ENCODE results near the gene XIRP2. TPM values are rescaled to one million over a fixed set of nuclear protein-coding genes. Genes with fewer than 3 reads are reported as not detected.

The XIRP2 gene
- total RNA-seq, 2 donors from 2014 or later = 0.06 to 3.1 TPM

- no peaks in the 10 kb centered on the region for H3K9me3 ChIP-seq
- H3K27ac ChIP-seq = no peak overlapping the region
- H3K27me3 ChIP-seq (replicated peaks; ENCODE audit: insufficient read depth) = no peaks in the 10 kb centered on the region
- DNase-seq (ENCODE audit: low spot score) = no peak
- no peaks in the 10 kb centered on the region for H3K4me1 ChIP-seq (replicated peaks)
- intact Hi-C loops (cut with DNase I) = no loop called here
- no peak for TF ChIP-seq POLR2AphosphoS5 (IDR thresholded peaks at IDR 0.05)
- TF ChIP-seq, protein P1, sequence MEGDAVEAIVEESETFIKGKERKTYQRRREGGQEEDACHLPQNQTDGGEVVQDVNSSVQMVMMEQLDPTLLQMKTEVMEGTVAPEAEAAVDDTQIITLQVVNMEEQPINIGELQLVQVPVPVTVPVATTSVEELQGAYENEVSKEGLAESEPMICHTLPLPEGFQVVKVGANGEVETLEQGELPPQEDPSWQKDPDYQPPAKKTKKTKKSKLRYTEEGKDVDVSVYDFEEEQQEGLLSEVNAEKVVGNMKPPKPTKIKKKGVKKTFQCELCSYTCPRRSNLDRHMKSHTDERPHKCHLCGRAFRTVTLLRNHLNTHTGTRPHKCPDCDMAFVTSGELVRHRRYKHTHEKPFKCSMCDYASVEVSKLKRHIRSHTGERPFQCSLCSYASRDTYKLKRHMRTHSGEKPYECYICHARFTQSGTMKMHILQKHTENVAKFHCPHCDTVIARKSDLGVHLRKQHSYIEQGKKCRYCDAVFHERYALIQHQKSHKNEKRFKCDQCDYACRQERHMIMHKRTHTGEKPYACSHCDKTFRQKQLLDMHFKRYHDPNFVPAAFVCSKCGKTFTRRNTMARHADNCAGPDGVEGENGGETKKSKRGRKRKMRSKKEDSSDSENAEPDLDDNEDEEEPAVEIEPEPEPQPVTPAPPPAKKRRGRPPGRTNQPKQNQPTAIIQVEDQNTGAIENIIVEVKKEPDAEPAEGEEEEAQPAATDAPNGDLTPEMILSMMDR (IDR thresholded peaks at IDR 0.05) = no peak
- no peak for TF ChIP-seq POLR2A (IDR thresholded peaks at IDR 0.05)
- no peak overlapping the region for H3K4me3 ChIP-seq
- H3K36me3 ChIP-seq = no peaks in the 10 kb centered on the region
Observed at GRCh38 chr2:167005096-167005495, 116.8 kb downstream of the XIRP2 start.

- Histone ChIP-seq H3K9me3 (no peaks in the 10 kb centered on the region), H3K27me3 (replicated peaks; ENCODE audit: insufficient read depth) (no peaks in the 10 kb centered on the region), H3K4me1 (replicated peaks) (no peaks in the 10 kb centered on the region), H3K36me3 (no peaks in the 10 kb centered on the region), H3K4me3 (no peak overlapping the region), H3K27ac (no peak overlapping the region)
- no peak for DNase-seq (ENCODE audit: low spot score)
- intact Hi-C loops (cut with DNase I) = no loop called here
- no peak for TF ChIP-seq POLR2A (IDR thresholded peaks at IDR 0.05)
- TF ChIP-seq, protein P1 (IDR thresholded peaks at IDR 0.05) = no peak
- TF ChIP-seq POLR2AphosphoS5 (IDR thresholded peaks at IDR 0.05) = no peak
- WGBS = 74% methylated on average over 1 of the region's 1 CpG
Observed at GRCh38 chr2:167013227-167013626, 124.9 kb downstream of the XIRP2 start.

DNA sequence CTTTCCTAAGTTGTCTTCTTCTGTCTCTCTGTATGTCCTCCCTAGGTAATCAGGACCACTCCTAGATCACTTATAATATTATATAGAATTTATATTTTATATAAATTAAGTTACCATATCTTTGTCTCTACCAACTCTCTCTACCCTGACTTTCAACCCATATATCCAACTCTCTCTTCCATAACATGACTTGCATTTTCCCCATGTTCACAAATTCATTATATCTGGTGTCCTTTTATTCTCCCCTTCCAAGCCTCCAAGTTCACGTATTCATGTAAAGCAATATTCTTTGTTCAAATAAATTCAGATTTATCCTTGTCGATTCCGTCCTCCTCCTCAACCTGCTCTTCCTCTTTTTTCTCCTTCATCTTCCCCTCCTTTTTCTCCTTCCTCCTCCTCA is 127.5 kb downstream of the XIRP2 start:
- no peaks in the 10 kb centered on the region for H3K27me3 ChIP-seq (replicated peaks; ENCODE audit: insufficient read depth)
- H3K4me3 ChIP-seq = no peak overlapping the region
- intact Hi-C loops (cut with DNase I) = no loop called here
- no peak overlapping the region for H3K27ac ChIP-seq
- no peaks in the 10 kb centered on the region for H3K36me3 ChIP-seq
- TF ChIP-seq, protein P1 (IDR thresholded peaks at IDR 0.05) = no peak
- TF ChIP-seq POLR2AphosphoS5 (IDR thresholded peaks at IDR 0.05) (no peak), POLR2A (IDR thresholded peaks at IDR 0.05) (no peak)
- no peaks in the 10 kb centered on the region for H3K4me1 ChIP-seq (replicated peaks)
- DNase-seq (ENCODE audit: low spot score) = no peak
- H3K9me3 ChIP-seq = no peaks in the 10 kb centered on the region
- whole genome bisulfite sequencing = 93% methylated on average over 3 of the region's 3 CpGs

GRCh38 chr2:167017021-167017420 is 128.7 kb downstream of the XIRP2 start:
- no peaks in the 10 kb centered on the region for H3K4me1 ChIP-seq (replicated peaks)
- DNase-seq (ENCODE audit: low spot score) = no peak
- no peak overlapping the region for H3K27ac ChIP-seq
- H3K27me3 ChIP-seq (replicated peaks; ENCODE audit: insufficient read depth) = no peaks in the 10 kb centered on the region
- no peaks in the 10 kb centered on the region for H3K36me3 ChIP-seq
- H3K9me3 ChIP-seq = no peaks in the 10 kb centered on the region
- WGBS = 90% methylated on average over 1 of the region's 1 CpG
- TF ChIP-seq, protein P1 (IDR thresholded peaks at IDR 0.05) = no peak
- TF ChIP-seq POLR2A (IDR thresholded peaks at IDR 0.05) (no peak), POLR2AphosphoS5 (IDR thresholded peaks at IDR 0.05) (no peak)
- H3K4me3 ChIP-seq = no peak overlapping the region
- intact Hi-C loops (cut with DNase I) = no loop called here

DNA sequence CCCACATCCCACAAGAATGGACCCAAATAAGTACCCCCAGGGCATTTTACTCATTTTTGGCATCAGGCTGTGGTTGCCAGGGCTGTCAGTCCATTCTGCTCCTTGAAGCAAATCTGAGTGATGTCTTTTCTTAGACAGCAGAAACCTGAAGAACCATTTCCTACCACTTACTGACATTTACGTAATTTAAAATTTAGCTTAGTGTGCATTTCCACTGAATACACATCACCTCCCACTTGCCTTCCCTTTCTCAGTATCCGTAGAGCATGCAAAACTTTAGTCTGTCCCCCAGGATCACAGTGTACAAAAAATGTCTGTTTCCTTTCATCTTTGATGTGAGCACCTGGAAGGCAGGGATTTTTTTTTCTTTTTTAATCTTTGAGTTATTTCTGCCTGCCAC is 130.3 kb downstream of the XIRP2 start:
- DNase-seq (ENCODE audit: low spot score) = no peak
- Histone ChIP-seq H3K9me3 (no peaks in the 10 kb centered on the region), H3K4me1 (replicated peaks) (no peaks in the 10 kb centered on the region), H3K27ac (no peak overlapping the region), H3K27me3 (replicated peaks; ENCODE audit: insufficient read depth) (no peaks in the 10 kb centered on the region), H3K4me3 (no peak overlapping the region), H3K36me3 (no peaks in the 10 kb centered on the region)
- intact Hi-C loops (cut with DNase I) = no loop called here
- WGBS = 76% methylated on average over 2 of the region's 2 CpGs
- TF ChIP-seq POLR2A (IDR thresholded peaks at IDR 0.05) (no peak), POLR2AphosphoS5 (IDR thresholded peaks at IDR 0.05) (no peak)
- TF ChIP-seq, protein P1 (IDR thresholded peaks at IDR 0.05) = no peak

All from prostate gland (tissue), 2 donors.